ENCODE measurements around the gene FBLL1.

The FBLL1 gene

DNA sequence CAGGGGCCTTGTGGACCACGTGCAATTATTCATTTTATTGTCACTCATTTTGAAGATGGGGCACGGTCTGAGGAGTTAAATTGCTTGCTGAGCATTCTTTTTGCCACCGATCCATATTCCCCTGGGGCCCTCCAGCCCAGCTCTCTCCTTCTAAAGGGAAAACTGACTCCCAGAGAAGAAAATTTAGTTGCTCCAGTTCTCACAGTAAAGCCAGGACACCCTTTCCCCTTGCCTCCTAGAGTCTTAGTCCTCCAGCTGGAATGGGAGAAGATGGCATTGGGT is 51.1 kb downstream of the FBLL1 start:
- TF ChIP-seq, protein P1, sequence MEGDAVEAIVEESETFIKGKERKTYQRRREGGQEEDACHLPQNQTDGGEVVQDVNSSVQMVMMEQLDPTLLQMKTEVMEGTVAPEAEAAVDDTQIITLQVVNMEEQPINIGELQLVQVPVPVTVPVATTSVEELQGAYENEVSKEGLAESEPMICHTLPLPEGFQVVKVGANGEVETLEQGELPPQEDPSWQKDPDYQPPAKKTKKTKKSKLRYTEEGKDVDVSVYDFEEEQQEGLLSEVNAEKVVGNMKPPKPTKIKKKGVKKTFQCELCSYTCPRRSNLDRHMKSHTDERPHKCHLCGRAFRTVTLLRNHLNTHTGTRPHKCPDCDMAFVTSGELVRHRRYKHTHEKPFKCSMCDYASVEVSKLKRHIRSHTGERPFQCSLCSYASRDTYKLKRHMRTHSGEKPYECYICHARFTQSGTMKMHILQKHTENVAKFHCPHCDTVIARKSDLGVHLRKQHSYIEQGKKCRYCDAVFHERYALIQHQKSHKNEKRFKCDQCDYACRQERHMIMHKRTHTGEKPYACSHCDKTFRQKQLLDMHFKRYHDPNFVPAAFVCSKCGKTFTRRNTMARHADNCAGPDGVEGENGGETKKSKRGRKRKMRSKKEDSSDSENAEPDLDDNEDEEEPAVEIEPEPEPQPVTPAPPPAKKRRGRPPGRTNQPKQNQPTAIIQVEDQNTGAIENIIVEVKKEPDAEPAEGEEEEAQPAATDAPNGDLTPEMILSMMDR (conservative IDR thresholded peaks at IDR 0.05; ENCODE audit: low read depth, low read length): no peak
- DNase-seq (ENCODE audit: low read depth): no peak

More for the DNA sequence above, 51.1 kb downstream of the FBLL1 start:
- H3K4me3 ChIP-seq (ENCODE audit: low read length): peak overlapping the region; percentile 56

All from retinal pigment epithelial cell (primary cell).